Hematopoietic multipotent progenitor cell treated with erythropoietin and hydrocortisone succinate and interleukin-3 and kit ligand, for 4 days (in vitro differentiated cells): ENCODE results near the gene CBARP.

Experiments
- DNase-seq: peaks from one replicate; pipeline ENCODE4 v3.0.0-alpha.2; 2015

The CBARP gene

GRCh38 chr19:1237754-1238368 lies at the start of gene CBARP:
Gene CBARP (minus strand): TSS chr19:1238005. CDS start chr19:1236100, 1,905 bp downstream.
- DNase-seq: peak; percentile 53

- no peak for DNase-seq
Measured at GRCh38 chr19:1286487-1287353, 48.9 kb upstream of the CBARP start.

GRCh38 chr19:1285737-1286360 lies 48.0 kb upstream of the CBARP start, which contains the start of gene EFNA2:
Gene EFNA2 (plus strand): TSS chr19:1285873. CDS start chr19:1286169, 296 bp downstream.
- no peak for DNase-seq

- DNase-seq: no peak
Measured at GRCh38 chr19:1284979-1285736, 47.4 kb upstream of the CBARP start.

- DNase-seq: no peak
Measured at GRCh38 chr19:1284293-1284978, 46.6 kb upstream of the CBARP start.

- DNase-seq: no peak
Measured at GRCh38 chr19:1283917-1284292, 46.1 kb upstream of the CBARP start.

GRCh38 chr19:1283207-1283916 lies 45.6 kb upstream of the CBARP start:
- no peak for DNase-seq

- no peak for DNase-seq
Measured at GRCh38 chr19:1282588-1283206, 44.9 kb upstream of the CBARP start.

GRCh38 chr19:1281569-1282287 lies 43.9 kb upstream of the CBARP start:
- DNase-seq: no peak

- no peak for DNase-seq
Measured at GRCh38 chr19:1280636-1281568, 43.1 kb upstream of the CBARP start.

GRCh38 chr19:1279782-1280341 lies 42.1 kb upstream of the CBARP start:
- DNase-seq: peak; percentile 91

GRCh38 chr19:1278713-1279660 lies 41.2 kb upstream of the CBARP start:
- DNase-seq: no peak

GRCh38 chr19:1278074-1278473 lies 40.3 kb upstream of the CBARP start:
- no peak for DNase-seq

- DNase-seq: no peak
Measured at GRCh38 chr19:1277061-1277460, 39.3 kb upstream of the CBARP start.

- no peak for DNase-seq
Measured at GRCh38 chr19:1276628-1277022, 38.8 kb upstream of the CBARP start.

- no peak for DNase-seq
Measured at GRCh38 chr19:1275976-1276627, 38.3 kb upstream of the CBARP start.

- DNase-seq: peak; percentile 99
Measured at GRCh38 chr19:1275260-1275975, 37.6 kb upstream of the CBARP start, which contains the start of gene FAM174C. Gene FAM174C (plus strand): TSS chr19:1275530. CDS start chr19:1275550, 20 bp downstream.
